ENCODE data around the gene DNAJB2. TPM values are rescaled to one million over a fixed set of nuclear protein-coding genes. Genes with fewer than 3 reads are reported as not detected.
A peak's percentile ranks its signal among the peaks of the same experiment; 100 is the strongest.

DNAJB2 gene
- total RNA-seq, 1 donor from 2014 or later: 60.0 TPM

- no peak overlapping the region for H3K4me3 ChIP-seq (ENCODE audit: low read depth, low read length)
- FAIRE-seq (no peak), DNase-seq (ENCODE audit: low read depth) (no peak)
- no peaks in the 10 kb centered on the region for H3K36me3 ChIP-seq (ENCODE audit: control insufficient read depth, insufficient read depth, low read length)
- peaks cover 24% of the 10 kb centered on the region for H3K27me3 ChIP-seq (ENCODE audit: control insufficient read depth, insufficient read depth, low read length)
- TF ChIP-seq CTCF (IDR thresholded peaks at IDR 0.05; ENCODE audit: insufficient read depth, low read length, severe bottlenecking): no peak
Measured at GRCh38 chr2:219331560-219332213, 52.5 kb downstream of the DNAJB2 start.

- no peak for TF ChIP-seq CTCF (IDR thresholded peaks at IDR 0.05; ENCODE audit: insufficient read depth, low read length, severe bottlenecking)
- Histone ChIP-seq H3K36me3 (ENCODE audit: control insufficient read depth, insufficient read depth, low read length) (no peaks in the 10 kb centered on the region), H3K4me3 (ENCODE audit: low read depth, low read length) (no peak within 1 kb of the TSS), H3K27me3 (ENCODE audit: control insufficient read depth, insufficient read depth, low read length) (peaks cover 24% of the 10 kb centered on the region)
- FAIRE-seq: no peak
- no peak for DNase-seq (ENCODE audit: low read depth)
Measured at GRCh38 chr2:219332542-219332941, 53.4 kb downstream of the DNAJB2 start, which contains the start of gene RESP18. TSS of gene RESP18 (minus strand) at chr2:219332744.

GRCh38 chr2:219334076-219334475 lies 54.9 kb downstream of the DNAJB2 start:
- peaks cover 23% of the 10 kb centered on the region for H3K27me3 ChIP-seq (ENCODE audit: control insufficient read depth, insufficient read depth, low read length)
- no peak for FAIRE-seq

GRCh38 chr2:219335373-219335786 lies 56.2 kb downstream of the DNAJB2 start:
- Histone ChIP-seq H3K4me3 (ENCODE audit: low read depth, low read length) (no peak overlapping the region), H3K27me3 (ENCODE audit: control insufficient read depth, insufficient read depth, low read length) (peaks cover 20% of the 10 kb centered on the region), H3K36me3 (ENCODE audit: control insufficient read depth, insufficient read depth, low read length) (no peaks in the 10 kb centered on the region)
- DNase-seq (ENCODE audit: low read depth): peak; percentile 51
- no peak for TF ChIP-seq CTCF (IDR thresholded peaks at IDR 0.05; ENCODE audit: insufficient read depth, low read length, severe bottlenecking)
- FAIRE-seq: peak; percentile 36

More at GRCh38 chr2:219334076-219334475, 54.9 kb downstream of the DNAJB2 start:
- no peaks in the 10 kb centered on the region for H3K36me3 ChIP-seq (ENCODE audit: control insufficient read depth, insufficient read depth, low read length)
- H3K4me3 ChIP-seq (ENCODE audit: low read depth, low read length): no peak overlapping the region
- no peak for DNase-seq (ENCODE audit: low read depth)
- no peak for TF ChIP-seq CTCF (IDR thresholded peaks at IDR 0.05; ENCODE audit: insufficient read depth, low read length, severe bottlenecking)

Other genes with a start within 250 kb of the DNAJB2 start
- gene CFAP65, start 237.8 kb upstream of the DNAJB2 start, total RNA-seq: not detected in 2 replicates
- not detected in 2 replicates for gene IHH, start 218.4 kb upstream of the DNAJB2 start, total RNA-seq
- gene NHEJ1, start 118.6 kb upstream of the DNAJB2 start, total RNA-seq: 10.2 and 22.1 TPM in 2 replicates
- 1.3 and 1.9 TPM in 2 replicates for gene SLC23A3, start 109.3 kb upstream of the DNAJB2 start, total RNA-seq
- 44.2 and 54.5 TPM in 2 replicates for gene CNPPD1, start 102.4 kb upstream of the DNAJB2 start, total RNA-seq
- 57.4 and 110 TPM in 2 replicates for gene RETREG2, start 101.1 kb upstream of the DNAJB2 start, total RNA-seq
- 55.4 and 59.8 TPM in 2 replicates for gene ZFAND2B, start 72.6 kb upstream of the DNAJB2 start, total RNA-seq
- 40.2 and 46.1 TPM in 2 replicates for gene ABCB6, start 60.4 kb upstream of the DNAJB2 start, total RNA-seq
- 26.3 and 36.4 TPM in 2 replicates for gene ATG9A, start 49.7 kb upstream of the DNAJB2 start, total RNA-seq
- 46.3 and 48.9 TPM in 2 replicates for gene ANKZF1, start 49.6 kb upstream of the DNAJB2 start, total RNA-seq
- 3.7 and 4.7 TPM in 2 replicates for gene GLB1L, start 33.9 kb upstream of the DNAJB2 start, total RNA-seq
- gene STK16, start 33.9 kb upstream of the DNAJB2 start, total RNA-seq: 48.3 and 50.8 TPM in 2 replicates
- not detected in 2 replicates for gene TUBA4B, start 26.1 kb upstream of the DNAJB2 start, total RNA-seq
- 47.9 and 68.7 TPM in 2 replicates for gene TUBA4A, start 25.4 kb upstream of the DNAJB2 start, total RNA-seq
- 0.13 and 1.3 TPM in 2 replicates for gene PTPRN, start 30.0 kb downstream of the DNAJB2 start, total RNA-seq
- gene RESP18, start 53.4 kb downstream of the DNAJB2 start, total RNA-seq: not detected in 2 replicates
- gene DNPEP, start 108.5 kb downstream of the DNAJB2 start, total RNA-seq: 50.8 and 60.4 TPM in 2 replicates
- gene DES, start 139.0 kb downstream of the DNAJB2 start, total RNA-seq: not detected in 2 replicates
- 1.8 and 2.4 TPM in 2 replicates for gene SPEG, start 155.5 kb downstream of the DNAJB2 start, total RNA-seq
- gene GMPPA, start 219.5 kb downstream of the DNAJB2 start, total RNA-seq: 40.3 and 49.0 TPM in 2 replicates
- under 0.01 and 0.53 TPM in 2 replicates for gene ASIC4, start 235.1 kb downstream of the DNAJB2 start, total RNA-seq